Head of caudate nucleus (tissue), 42 donors: ENCODE data around the gene BASP1.

Experiments used
- DNase-seq, 42 donors: peaks; one replicate each; pipeline versions ENCODE4 v3.0.0 to v3.0.0-alpha.2; 2020 to 2021; ENCODE audit warnings: mixed read lengths in 7 of 42
- intact Hi-C: fragments of 100-400 bp; cut with DNase I; formaldehyde crosslinking; loops from one replicate; pipeline ENCODE4 v1.15.0; 2022

Gene BASP1

GRCh38 chr5:17272111-17272510 is 54.7 kb downstream of the BASP1 start:
- no peak for DNase-seq
- intact Hi-C loops = no loop called here

GRCh38 chr5:17275289-17276158 is 58.1 kb downstream of the BASP1 start:
- DNase-seq = no peak
- intact Hi-C loops = no loop called here

- intact Hi-C loops = no loop called here
- DNase-seq = no peak
These were observed 59.0 kb downstream of the BASP1 start for GRCh38 chr5:17276445-17276844.

- no peak for DNase-seq
- intact Hi-C loops = no loop called here
These were observed 60.5 kb downstream of the BASP1 start for GRCh38 chr5:17277907-17278306.

GRCh38 chr5:17278931-17279330 is 61.5 kb downstream of the BASP1 start:
- no peak for DNase-seq
- intact Hi-C loops = no loop called here

GRCh38 chr5:17279487-17279886 is 62.1 kb downstream of the BASP1 start:
- intact Hi-C loops = no loop called here
- DNase-seq = no peak

GRCh38 chr5:17282283-17283120 is 65.1 kb downstream of the BASP1 start:
- DNase-seq = peak in 41 of 42 donors; percentile 29 to 87 (median 56)
- intact Hi-C loops = no loop called here

GRCh38 chr5:17283121-17283415 is 65.6 kb downstream of the BASP1 start:
- intact Hi-C loops = no loop called here
- no peak for DNase-seq

GRCh38 chr5:17287501-17288155 is 70.2 kb downstream of the BASP1 start:
- intact Hi-C loops = no loop called here
- DNase-seq = no peak

- intact Hi-C loops = no loop called here
These were observed 71.1 kb downstream of the BASP1 start for GRCh38 chr5:17288570-17288969.

GRCh38 chr5:17289681-17290539 is 72.5 kb downstream of the BASP1 start:
- intact Hi-C loops = no loop called here

More at GRCh38 chr5:17288570-17288969, 71.1 kb downstream of the BASP1 start:
- DNase-seq = peak in 9 of 42 donors; percentile 7 to 56 (median 31)

GRCh38 chr5:17290540-17290974 is 73.1 kb downstream of the BASP1 start:
- no peak for DNase-seq

More at GRCh38 chr5:17289681-17290539, 72.5 kb downstream of the BASP1 start:
- no peak for DNase-seq

GRCh38 chr5:17292434-17293015 is 75.1 kb downstream of the BASP1 start:
- DNase-seq = no peak
- intact Hi-C loops = no loop called here

More at GRCh38 chr5:17290540-17290974, 73.1 kb downstream of the BASP1 start:
- intact Hi-C loops = no loop called here

- no peak for DNase-seq
- intact Hi-C loops = no loop called here
These were observed 77.3 kb downstream of the BASP1 start for GRCh38 chr5:17294639-17295311.

GRCh38 chr5:17295671-17296070 is 78.2 kb downstream of the BASP1 start:
- DNase-seq = peak in 40 of 42 donors; percentile 30 to 89 (median 64)
- intact Hi-C loops = no loop called here

GRCh38 chr5:17302106-17302505 is 84.7 kb downstream of the BASP1 start:
- intact Hi-C loops = no loop called here
- no peak for DNase-seq

GRCh38 chr5:17302604-17303003 is 85.2 kb downstream of the BASP1 start:
- DNase-seq = no peak
- intact Hi-C loops = no loop called here

GRCh38 chr5:17304282-17304681 is 86.9 kb downstream of the BASP1 start:
- intact Hi-C loops = no loop called here
- DNase-seq = no peak
